Stomach (tissue), 9 donors: ENCODE data around the gene ACP3. TPM values are rescaled to one million over a fixed set of nuclear protein-coding genes. Genes with fewer than 3 reads are reported as not detected.

ENCODE experiments used
- DNase-seq, 2 donors: peaks; one replicate each; pipeline versions ENCODE4 v3.0.0 to v3.0.0-alpha.2; 2013 to 2019
- H3K27ac ChIP-seq, 5 donors: fragments of 200-600 bp in 4 of 5; sonication (generic) in 4 of 5; one replicate each; pipeline ENCODE4 v1.5.1; 2013 to 2019; ENCODE audit warnings: mild to moderate bottlenecking in 1 of 5, moderate library complexity in 1 of 5
- H3K27me3 ChIP-seq, 3 donors: fragments of 200-600 bp; sonication (generic); one replicate each; pipeline ENCODE4 v1.5.1; 2017 to 2019; ENCODE audit warnings: mixed run types in 1 of 3
- H3K36me3 ChIP-seq, 4 donors: fragments of 200-600 bp; sonication (generic); 1 replicate in 3 of 4; 2 replicates in 1 of 4; pipeline ENCODE4 v1.5.1; 2016 to 2019
- H3K4me1 ChIP-seq, 4 donors: fragments of 200-600 bp; sonication (generic); one replicate each; pipeline ENCODE4 v1.5.1; 2016 to 2019
- H3K4me3 ChIP-seq, 4 donors: fragments of 200-600 bp; sonication (generic) in 3 of 4; one replicate each; pipeline ENCODE4 v1.5.1; 2016 to 2019; ENCODE audit warnings: mild to moderate bottlenecking in 1 of 4
- H3K9me3 ChIP-seq, 4 donors: fragments of 200-600 bp; sonication (generic); one replicate each; pipeline ENCODE4 v1.5.1; 2016 to 2019
- EP300 ChIP-seq: sonication (generic); formaldehyde crosslinking; IDR thresholded peaks from one replicate; pipeline ENCODE4 v1.6.1; 2017; ENCODE audit warnings: antibody characterized with exemption
- POLR2A ChIP-seq, 4 donors: fragments of 450-650 bp; IDR thresholded peaks; one replicate each; pipeline ENCODE4 v1.6.1; 2016; ENCODE audit warnings: antibody characterized with exemption in 4 of 4, control low read depth in 2 of 4, mild to moderate bottlenecking in 1 of 4, moderate library complexity in 1 of 4
- POLR2AphosphoS5 ChIP-seq, 3 donors: sonication (generic); formaldehyde crosslinking; IDR thresholded peaks; one replicate each; pipeline ENCODE4 v1.6.1; 2016; ENCODE audit warnings: antibody characterized with exemption in 3 of 3
- WGBS, 5 donors: extraction: QIAGEN DNeasy Blood & Tissue Kit in 3 of 5; methylation state at CpG; one replicate each; pipeline versions ENCODE4 v1.1.5 to v1.1.7; 2013 to 2018; 5-methylcytosine and 5-hydroxymethylcytosine counted together
- intact Hi-C: fragments of 100-400 bp; cut with DNase I; formaldehyde crosslinking; loops from one replicate; pipeline ENCODE4 v1.15.1; 2023; ENCODE audit warnings: low total_unique reads
- polyA plus RNA-seq, 3 donors: library from polyadenylated mRNA; stranded (reverse); fragments of 200-250 nt; gene quantifications; one replicate each; pipeline ENCODE4 v1.2.3, GENCODE V29; 2013
- total RNA-seq, 5 donors: library from RNA; depleted of rRNA; stranded (reverse); fragments of >200 nt; gene quantifications; one replicate each; pipeline versions ENCODE4 v1.1.0 to v1.2.3, GENCODE V29; 2014 to 2016
- TF ChIP-seq, protein P1 (sequence below), 7 experiments: fragments of 450-650 bp in 4 of 7; fragments of 200-600 bp in 3 of 7; sonication (generic) in 3 of 7; IDR thresholded peaks; one replicate each; pipeline ENCODE4 v1.5.1; 2016 to 2019; ENCODE audit warnings: antibody characterized with exemption in 7 of 7, control low read depth in 2 of 7, mild to moderate bottlenecking in 1 of 7
- donor health status: healthy with polysubstance abuse.
- donor health status: Bipolar disorder and iron deficiency.
- donor health status: healthy.

ACP3 gene
- total and polyA plus RNA-seq, 8 donors: 3.0 to 56.6 (median 9.3) TPM; not detected in 2

DNA sequence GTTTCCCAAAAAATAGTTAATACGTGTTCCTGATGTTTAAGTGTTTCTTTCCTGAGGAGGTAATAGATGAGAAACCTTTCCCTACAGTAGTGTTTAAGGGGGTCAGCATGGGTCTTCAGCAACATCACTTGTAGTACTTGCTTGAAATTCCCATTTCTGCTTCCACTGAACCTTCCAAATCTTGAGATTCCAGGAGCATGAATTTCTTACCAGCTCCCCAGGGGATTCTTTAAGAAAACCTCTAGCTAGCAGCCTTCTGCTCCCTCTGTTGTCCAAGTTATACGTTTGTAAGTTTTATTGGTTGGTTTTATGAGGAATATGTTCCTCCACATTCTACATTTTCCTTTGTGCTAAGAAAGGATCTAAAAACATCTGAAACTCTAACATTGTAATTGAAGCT is 38.2 kb upstream of the ACP3 start:
- no peaks in the 10 kb centered on the region for H3K27me3 ChIP-seq
- intact Hi-C loops: no loop called here
- no peaks in the 10 kb centered on the region for H3K36me3 ChIP-seq
- no peak overlapping the region for H3K27ac ChIP-seq
- TF ChIP-seq, protein P1, sequence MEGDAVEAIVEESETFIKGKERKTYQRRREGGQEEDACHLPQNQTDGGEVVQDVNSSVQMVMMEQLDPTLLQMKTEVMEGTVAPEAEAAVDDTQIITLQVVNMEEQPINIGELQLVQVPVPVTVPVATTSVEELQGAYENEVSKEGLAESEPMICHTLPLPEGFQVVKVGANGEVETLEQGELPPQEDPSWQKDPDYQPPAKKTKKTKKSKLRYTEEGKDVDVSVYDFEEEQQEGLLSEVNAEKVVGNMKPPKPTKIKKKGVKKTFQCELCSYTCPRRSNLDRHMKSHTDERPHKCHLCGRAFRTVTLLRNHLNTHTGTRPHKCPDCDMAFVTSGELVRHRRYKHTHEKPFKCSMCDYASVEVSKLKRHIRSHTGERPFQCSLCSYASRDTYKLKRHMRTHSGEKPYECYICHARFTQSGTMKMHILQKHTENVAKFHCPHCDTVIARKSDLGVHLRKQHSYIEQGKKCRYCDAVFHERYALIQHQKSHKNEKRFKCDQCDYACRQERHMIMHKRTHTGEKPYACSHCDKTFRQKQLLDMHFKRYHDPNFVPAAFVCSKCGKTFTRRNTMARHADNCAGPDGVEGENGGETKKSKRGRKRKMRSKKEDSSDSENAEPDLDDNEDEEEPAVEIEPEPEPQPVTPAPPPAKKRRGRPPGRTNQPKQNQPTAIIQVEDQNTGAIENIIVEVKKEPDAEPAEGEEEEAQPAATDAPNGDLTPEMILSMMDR (IDR thresholded peaks at IDR 0.05): no peak
- TF ChIP-seq POLR2A (IDR thresholded peaks at IDR 0.05) (no peak), POLR2AphosphoS5 (IDR thresholded peaks at IDR 0.05) (no peak), EP300 (no peak)
- H3K4me3 ChIP-seq: no peak overlapping the region
- H3K9me3 ChIP-seq: peaks cover 0 to 6% (median 3%) of the 10 kb centered on the region in 4 donors
- H3K4me1 ChIP-seq: peaks cover 5 to 16% (median 9%) of the 10 kb centered on the region in 4 donors
- no peak for DNase-seq
- WGBS, 5 donors: 68 to 85% (median 83%) methylated on average over 2 of the region's 2 CpGs

GRCh38 chr3:132283440-132283839 is 33.8 kb upstream of the ACP3 start:
- H3K4me1 ChIP-seq: peaks cover 0 to 38% (median 17%) of the 10 kb centered on the region in 4 donors

GRCh38 chr3:132283916-132284405 is 33.2 kb upstream of the ACP3 start:
- intact Hi-C loops: no loop called here
- 27 to 46% (median 33%) methylated on average over 5 of the region's 5 CpGs for WGBS, 5 donors
- peak overlapping the region; percentile 59 to 89 (median 84) for H3K27ac ChIP-seq
- peak in 1 of 2 donors; percentile 34 for DNase-seq
- H3K36me3 ChIP-seq: no peaks in the 10 kb centered on the region
- peaks cover 3 to 9% (median 6%) of the 10 kb centered on the region in 4 donors for H3K9me3 ChIP-seq
- TF ChIP-seq EP300: no peak
- TF ChIP-seq POLR2A (IDR thresholded peaks at IDR 0.05): no peak
- TF ChIP-seq, protein P1 (IDR thresholded peaks at IDR 0.05): no peak
- no peak for TF ChIP-seq POLR2AphosphoS5 (IDR thresholded peaks at IDR 0.05)
- H3K27me3 ChIP-seq: no peaks in the 10 kb centered on the region
- H3K4me3 ChIP-seq: peak overlapping the region in 1 of 4 donors; percentile 24
- H3K4me1 ChIP-seq: peaks cover 0 to 38% (median 17%) of the 10 kb centered on the region in 4 donors

More at GRCh38 chr3:132283440-132283839, 33.8 kb upstream of the ACP3 start:
- intact Hi-C loops: no loop called here
- Histone ChIP-seq H3K36me3 (no peaks in the 10 kb centered on the region), H3K4me3 (no peak overlapping the region), H3K27me3 (no peaks in the 10 kb centered on the region), H3K9me3 (peaks cover 3 to 9% (median 6%) of the 10 kb centered on the region in 4 donors), H3K27ac (peak overlapping the region; percentile 41 to 89 (median 84))
- TF ChIP-seq EP300 (no peak), POLR2AphosphoS5 (IDR thresholded peaks at IDR 0.05) (peak in 1 of 3 donors; percentile 6)
- WGBS, 5 donors: 0 to 12% (median 10%) methylated on average over 1 of the region's 1 CpG
- peak in 1 of 2 donors; percentile 50 for DNase-seq

DNA sequence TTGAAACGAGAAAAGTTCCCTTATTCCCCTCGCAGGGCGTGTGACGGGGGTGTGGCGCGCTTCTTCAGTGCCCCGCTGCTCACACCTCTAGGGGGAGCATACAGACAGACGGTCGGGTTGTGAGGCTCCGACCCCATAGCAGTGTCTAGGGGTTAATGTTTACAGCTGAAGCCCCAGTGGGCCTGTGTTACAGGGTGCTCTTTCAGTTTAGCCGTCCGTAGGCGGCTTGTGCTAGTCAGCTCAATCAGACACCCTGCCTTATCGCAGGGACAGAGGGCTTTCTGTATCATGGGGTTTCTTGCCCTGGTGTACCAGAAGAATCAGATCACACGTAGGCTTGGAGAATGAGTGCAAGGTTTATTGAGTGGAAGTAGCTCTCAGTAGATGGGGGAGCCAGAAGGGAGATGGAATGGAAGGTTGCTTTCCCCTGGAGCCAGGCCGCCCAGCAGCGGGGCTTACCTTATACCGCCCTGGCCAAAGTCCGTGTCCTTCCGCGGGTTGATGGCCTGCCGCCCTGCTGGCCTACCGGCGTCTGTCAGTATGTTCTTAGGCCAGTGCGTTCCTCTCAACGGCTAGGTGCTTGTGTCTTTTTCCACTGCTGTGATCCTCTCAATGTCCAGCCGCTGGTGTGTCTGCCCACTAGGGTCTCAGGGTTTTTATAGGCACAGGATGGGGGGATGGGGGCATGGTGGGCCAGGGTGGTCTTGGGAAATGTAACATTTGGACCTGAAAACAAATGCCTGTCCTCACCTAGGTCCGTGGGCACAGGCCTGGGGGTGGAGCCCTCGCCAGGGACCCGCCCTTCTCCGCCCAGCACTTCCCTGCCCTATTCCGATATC is 32.2 kb upstream of the ACP3 start:
- TF ChIP-seq POLR2A (IDR thresholded peaks at IDR 0.05) (no peak), EP300 (no peak), POLR2AphosphoS5 (IDR thresholded peaks at IDR 0.05) (no peak)
- TF ChIP-seq, protein P1 (IDR thresholded peaks at IDR 0.05): peak in 1 of 7 experiments; percentile 24
- Histone ChIP-seq H3K27me3 (no peaks in the 10 kb centered on the region), H3K36me3 (no peaks in the 10 kb centered on the region), H3K4me1 (peaks cover 0 to 38% (median 17%) of the 10 kb centered on the region in 4 donors), H3K27ac (peak overlapping the region; percentile 81 to 94 (median 85)), H3K4me3 (peak overlapping the region; percentile 14 to 37 (median 22)), H3K9me3 (peaks cover 3 to 9% (median 6%) of the 10 kb centered on the region in 4 donors)
- WGBS, 5 donors: 30 to 58% (median 54%) methylated on average over 26 to 32 of the region's 32 CpGs
- intact Hi-C loops: no loop called here
- DNase-seq: peak; percentile 57 to 69
